NCI-H345 treated with DMSO at 0.1 percent for 48 hours (cell line): ENCODE results near the gene HNRNPA3.
"Not testable (repeated sequence)": the region's sequence is repeated elsewhere in the genome, so short reads cannot be mapped to it uniquely, and the experiment has no call there.

ENCODE experiments used
- DNase-seq: peaks from one replicate; lab custom pipeline; 2025; ENCODE audit not compliant: unreplicated experiment; lab: John Stamatoyannopoulos, UW

Gene HNRNPA3

GRCh38 chr2:177212106-177212890 lies at the start of gene HNRNPA3:
Gene HNRNPA3, plus strand, starts transcription at chr2:177212794. Its CDS starts 6 bp downstream, at chr2:177212800.
- DNase-seq = peak; percentile 96

GRCh38 chr2:177164131-177164530 lies 48.5 kb upstream of the HNRNPA3 start:
- no peak for DNase-seq

DNA sequence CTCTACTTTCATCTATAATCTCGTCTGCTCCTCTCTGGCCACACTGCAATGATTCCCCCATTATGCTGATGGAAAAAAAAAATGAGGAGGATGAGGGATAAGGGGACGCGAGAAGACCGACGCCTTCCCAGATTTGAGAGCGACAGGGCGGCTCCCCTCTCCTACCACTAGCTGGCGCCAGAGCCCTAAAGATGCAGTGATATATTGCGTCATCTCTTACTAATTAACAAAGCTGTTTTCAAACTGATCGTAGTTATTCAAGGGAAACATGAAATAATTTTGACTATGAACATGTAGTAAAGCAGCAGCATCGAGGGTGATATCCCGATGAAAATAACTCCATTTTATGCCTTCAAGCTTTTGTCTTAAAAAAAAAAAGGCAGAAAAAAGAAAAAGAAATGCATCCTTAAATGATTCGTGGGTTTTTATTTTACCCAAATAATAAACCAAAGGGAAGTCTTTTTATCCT lies 48.0 kb upstream of the HNRNPA3 start:
- peak; percentile 82 for DNase-seq

DNA sequence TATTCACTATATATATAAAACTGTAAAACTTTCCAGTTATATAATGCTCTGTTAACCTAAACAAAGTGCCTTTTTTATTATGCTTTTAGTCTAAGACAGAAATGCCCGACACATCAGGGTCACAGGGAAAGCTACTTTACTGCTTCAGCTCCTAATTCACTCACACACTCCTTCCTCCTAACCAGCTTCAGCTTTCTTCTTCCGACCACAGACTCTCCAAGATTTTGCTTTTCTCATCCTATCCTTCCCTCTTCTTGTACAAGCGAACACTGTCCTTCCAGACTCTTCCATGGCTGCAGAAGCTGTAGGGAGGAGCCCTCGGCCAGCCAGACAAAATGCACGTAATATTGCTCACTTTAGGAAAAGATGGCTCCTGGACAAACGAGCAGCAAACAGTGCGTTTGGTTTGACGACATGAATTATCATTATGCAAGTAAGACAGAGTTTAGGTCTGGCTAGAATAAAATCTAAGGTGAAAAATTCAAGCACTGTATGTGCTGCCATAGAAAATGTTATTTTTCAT lies 47.5 kb upstream of the HNRNPA3 start:
- peak; percentile 75 for DNase-seq

DNA sequence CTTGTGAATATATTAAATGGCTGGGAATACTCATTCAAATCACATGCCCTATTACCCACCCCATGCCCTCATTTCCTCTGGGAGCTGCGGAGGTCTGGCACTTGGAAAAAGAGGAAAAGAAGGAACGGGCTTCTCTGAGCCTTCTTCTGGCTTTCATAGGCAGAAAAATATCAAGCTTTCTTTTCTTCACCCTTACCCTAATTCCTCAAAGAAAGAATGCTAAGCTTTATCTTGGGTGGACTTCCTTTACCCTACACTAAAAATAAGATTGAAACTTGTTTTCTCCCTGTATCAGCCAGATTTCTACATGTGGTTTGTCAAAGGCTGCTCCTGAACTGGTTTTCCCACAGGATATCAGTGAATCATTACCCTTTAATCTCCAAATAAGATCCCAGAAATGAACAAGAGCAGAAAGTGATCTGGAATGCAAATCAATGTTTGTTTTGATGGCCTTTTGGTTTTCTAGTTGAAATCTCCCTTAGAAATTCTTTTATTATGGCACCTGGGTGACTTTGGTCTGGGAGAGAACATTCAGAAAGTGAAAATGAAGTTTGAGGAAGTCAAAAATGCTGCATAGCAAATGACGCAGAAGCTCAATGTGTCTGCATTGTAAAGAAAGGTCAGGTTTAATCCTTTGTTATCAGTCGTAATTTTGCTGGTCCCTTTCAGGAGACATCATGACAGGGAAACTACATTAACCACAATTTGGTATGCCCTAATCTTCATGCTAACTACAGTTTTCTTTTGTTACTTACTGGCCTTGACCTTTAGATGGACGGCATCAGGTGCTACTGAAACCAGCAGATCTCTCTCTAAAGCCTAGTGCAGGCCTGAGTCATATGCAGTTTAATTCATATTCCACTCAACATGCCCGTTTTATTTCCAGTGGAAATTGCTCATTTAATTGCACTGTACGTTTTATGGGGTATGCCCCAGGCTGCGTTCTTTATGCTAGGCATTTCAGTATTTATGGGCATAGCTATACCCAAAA lies 46.6 kb upstream of the HNRNPA3 start:
- peak; percentile 19 for DNase-seq

DNA sequence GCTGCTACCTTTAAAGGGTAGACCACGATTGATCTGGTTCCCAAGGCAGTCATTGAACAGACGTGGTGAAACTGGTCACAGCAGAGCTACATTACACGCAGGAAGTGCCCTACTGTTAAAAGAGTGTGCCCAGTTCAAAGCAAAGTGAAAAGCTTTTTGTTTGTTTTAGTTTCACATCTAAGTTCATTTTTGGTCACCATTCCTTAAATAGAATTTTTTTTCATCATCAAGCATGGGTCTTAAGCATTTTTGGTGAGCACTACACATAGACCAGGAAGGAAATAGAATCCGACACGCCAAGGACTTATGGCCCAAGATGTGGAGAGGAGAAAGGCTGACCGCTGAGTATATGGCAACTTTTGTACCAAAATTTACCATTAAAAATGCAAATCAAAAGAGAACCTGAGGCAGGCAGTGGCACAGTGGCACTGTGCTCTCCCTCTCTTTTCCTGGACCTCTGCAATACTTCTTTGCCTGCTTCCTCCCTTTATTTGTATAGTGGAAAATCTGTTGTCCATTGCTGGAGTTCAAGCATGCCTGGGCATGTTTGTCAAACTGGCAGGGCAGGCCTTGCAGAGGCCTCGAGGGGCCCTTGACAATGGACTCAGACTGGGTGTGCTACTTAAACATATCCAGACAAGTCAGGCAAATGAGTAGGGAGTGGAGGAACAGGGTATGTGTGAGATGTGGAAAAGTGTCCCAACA lies 42.6 kb upstream of the HNRNPA3 start:
- DNase-seq = peak; percentile 95

GRCh38 chr2:177171418-177171865 lies 41.2 kb upstream of the HNRNPA3 start:
- DNase-seq = no peak

- DNase-seq = no peak
Measured at GRCh38 chr2:177172034-177172880, 40.3 kb upstream of the HNRNPA3 start.

- DNase-seq = no peak
Measured at GRCh38 chr2:177174486-177174885, 38.1 kb upstream of the HNRNPA3 start.

DNA sequence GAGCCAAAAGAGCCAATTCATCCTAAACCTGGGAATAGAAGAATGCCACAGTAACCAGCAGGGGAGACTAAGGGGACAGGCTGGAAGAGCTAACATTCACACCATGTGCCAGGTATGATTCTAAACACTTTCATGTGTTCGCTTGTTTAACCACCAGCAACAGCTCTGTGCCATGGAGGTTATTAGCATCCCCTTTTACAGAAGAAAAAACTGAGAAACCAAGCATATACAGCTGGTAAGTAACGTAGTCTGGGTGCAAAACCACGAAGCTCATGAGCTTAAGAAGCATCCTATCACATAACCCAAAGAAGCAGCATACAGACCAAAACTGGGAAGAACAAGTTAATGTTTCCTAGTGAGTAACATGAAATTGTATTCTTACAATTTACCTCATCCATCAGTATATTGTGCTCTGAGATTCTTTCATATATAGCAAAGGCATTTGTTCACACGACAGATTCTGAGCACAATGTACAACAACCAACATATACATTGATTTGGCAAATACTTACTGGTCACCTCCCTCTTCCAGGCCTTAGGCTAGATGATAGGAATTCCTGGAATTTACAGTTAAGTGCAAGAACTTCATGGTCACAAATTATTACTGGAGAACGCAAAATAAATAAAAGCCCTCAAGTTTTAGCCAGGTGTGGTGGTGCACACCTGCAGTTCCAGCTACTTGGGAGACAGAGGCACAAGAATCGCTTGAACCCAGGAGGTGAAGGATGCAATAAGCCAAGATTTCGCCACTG lies 36.5 kb upstream of the HNRNPA3 start:
- no peak for DNase-seq

- DNase-seq = no peak
Measured at GRCh38 chr2:177178797-177179196, 33.8 kb upstream of the HNRNPA3 start.

DNA sequence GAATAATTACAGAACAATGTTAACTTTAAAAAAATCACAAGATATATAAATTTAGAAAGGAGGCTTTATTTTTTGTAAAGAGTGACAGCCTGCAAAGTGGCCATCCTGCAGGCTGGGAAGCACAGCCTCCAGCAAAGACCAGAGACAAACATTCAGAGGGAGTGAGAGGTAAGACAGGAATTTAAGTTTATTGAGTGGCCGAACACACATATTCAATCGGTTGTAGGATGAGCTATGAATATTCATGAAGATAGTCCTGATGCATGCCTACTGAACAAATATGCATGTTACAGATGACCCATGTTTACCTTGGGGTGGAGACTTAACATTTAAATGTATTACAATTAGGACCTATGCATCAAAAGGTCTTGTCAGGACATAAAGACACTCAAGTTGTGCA lies 33.4 kb upstream of the HNRNPA3 start:
- no peak for DNase-seq

GRCh38 chr2:177179671-177180070 lies 32.9 kb upstream of the HNRNPA3 start:
- not testable (repeated sequence) for DNase-seq

DNA sequence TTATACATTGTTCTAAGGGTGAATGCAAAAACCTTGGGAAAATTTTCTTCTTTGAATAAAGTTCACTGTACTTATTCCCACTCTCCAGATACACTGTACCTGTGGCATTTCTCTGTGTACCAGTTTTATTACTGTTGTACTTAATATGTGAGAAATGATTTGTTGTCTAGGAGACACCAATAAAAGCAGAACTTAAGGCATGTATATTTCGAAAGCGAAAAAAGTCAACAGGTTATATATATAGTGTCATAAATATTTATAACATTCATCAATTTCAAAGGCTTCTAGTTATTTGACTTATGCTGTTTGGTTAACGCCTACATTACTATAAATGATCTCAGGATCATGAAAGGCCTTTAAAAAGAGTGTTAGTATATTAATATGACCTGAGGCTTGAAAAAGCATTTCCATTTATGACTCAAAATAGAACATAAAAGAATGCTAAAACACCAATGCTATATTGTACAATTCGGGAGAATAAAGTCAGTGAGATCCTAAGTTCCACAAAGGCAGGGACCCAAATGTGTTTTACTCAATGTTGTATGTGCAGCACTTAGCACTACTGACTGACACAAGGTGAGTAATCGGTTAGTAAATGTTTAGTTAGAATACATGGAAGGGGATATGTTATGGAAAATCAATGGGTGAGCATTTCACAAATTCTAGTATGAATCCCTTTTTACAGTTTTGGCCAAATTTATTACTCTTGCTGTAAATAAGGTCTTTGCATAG lies 32.2 kb upstream of the HNRNPA3 start:
- no peak for DNase-seq

GRCh38 chr2:177183860-177184259 lies 28.7 kb upstream of the HNRNPA3 start:
- DNase-seq = no peak

- no peak for DNase-seq
Measured at GRCh38 chr2:177184606-177185005, 28.0 kb upstream of the HNRNPA3 start.

GRCh38 chr2:177186038-177186437 lies 26.6 kb upstream of the HNRNPA3 start:
- not testable (repeated sequence) for DNase-seq

DNA sequence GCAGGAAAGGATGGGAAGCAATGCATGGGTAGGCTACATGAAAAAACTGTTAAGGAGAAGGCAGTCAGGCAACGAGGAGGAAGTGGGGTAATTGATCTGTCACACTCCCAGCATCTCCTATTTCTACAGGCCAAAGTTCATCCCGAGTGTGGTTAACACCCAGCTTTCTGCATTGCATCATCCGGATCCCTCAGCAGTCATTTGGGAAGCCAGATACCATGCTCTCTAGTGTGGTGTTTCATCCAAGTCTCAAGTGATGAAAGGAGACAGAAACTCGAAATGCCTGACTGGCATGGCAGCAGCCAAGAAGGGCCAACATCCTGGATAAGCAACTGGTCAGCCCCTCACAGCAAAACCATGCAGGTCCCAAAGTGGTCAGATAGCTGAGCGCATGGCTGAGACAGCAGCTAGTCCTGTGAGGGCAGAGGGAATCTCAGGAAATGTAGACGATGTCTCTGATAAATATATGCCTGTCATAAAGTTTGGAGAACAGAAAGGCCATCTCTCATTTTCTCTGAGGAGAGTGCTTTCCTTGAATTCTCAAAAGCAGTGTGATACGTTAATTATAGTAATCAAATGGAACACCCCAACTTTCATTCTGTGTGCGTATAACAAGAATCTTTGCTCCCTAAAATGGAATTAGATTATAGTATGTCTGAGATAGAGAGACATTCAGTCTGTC lies 24.8 kb upstream of the HNRNPA3 start:
- no peak for DNase-seq
